GM19099 (cell line): Measurements from ENCODE around the gene ACAT1.

ENCODE experiments used
- POLR2A ChIP-seq: IDR thresholded peaks from 3 replicates; pipeline ENCODE4 v1.6.1; 2011; ENCODE audit warnings: low read depth; ENCODE audit not compliant: insufficient read length; ENCODE audit errors: extremely low read depth

The ACAT1 gene

GRCh38 chr11:108131993-108132392, 10.6 kb downstream of the ACAT1 start:
- no peak for TF ChIP-seq POLR2A

- no peak for TF ChIP-seq POLR2A
These were observed 14.6 kb downstream of the ACAT1 start for GRCh38 chr11:108135845-108136544.

- no peak for TF ChIP-seq POLR2A
These were observed 15.8 kb downstream of the ACAT1 start for GRCh38 chr11:108137212-108137611.

DNA sequence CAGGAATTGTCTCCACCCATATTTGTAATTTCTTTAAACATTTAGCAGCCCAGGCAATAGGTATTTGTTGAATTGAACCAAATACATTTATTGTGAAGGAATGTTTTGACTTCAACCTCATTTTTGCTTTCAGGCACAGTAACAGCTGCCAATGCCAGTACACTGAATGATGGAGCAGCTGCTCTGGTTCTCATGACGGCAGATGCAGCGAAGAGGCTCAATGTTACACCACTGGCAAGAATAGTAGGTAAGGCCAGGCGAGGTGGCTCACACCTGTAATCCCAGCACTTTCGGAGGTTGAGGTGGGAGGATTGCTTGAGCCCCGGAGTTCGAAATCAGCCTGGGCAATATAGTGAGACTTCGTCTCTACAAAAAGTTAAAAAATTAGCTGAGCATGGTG, 20.9 kb downstream of the ACAT1 start:
- TF ChIP-seq POLR2A, result no peak

DNA sequence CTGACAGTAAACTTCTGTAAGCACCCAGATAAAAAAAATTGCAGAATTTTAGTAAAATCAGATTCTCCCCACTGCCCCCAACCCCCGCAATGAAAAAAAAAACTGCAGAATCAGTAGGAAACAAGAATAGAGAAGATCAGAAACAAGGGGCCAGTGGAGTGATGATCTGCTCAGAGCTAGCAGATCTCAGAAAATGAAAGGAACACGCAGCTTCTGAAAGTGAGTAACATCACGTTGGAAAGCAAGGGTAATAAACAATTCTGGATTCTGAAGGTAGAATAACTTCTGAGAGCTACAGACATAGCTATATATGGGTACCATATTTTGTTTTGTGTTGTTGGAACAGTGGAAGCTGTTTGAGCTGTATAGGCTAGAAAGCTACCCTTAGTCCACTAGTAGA, 23.2 kb downstream of the ACAT1 start:
- TF ChIP-seq POLR2A, result no peak

DNA sequence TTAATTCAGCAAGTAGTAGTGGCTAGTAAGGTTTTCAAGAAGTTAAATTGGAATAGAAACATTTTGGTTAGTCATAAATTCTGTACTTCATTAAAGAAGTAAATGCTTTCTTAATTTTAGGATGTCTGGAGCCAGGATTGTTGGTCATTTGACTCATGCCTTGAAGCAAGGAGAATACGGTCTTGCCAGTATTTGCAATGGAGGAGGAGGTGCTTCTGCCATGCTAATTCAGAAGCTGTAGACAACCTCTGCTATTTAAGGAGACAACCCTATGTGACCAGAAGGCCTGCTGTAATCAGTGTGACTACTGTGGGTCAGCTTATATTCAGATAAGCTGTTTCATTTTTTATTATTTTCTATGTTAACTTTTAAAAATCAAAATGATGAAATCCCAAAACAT, 25.8 kb downstream of the ACAT1 start:
- no peak for TF ChIP-seq POLR2A

DNA sequence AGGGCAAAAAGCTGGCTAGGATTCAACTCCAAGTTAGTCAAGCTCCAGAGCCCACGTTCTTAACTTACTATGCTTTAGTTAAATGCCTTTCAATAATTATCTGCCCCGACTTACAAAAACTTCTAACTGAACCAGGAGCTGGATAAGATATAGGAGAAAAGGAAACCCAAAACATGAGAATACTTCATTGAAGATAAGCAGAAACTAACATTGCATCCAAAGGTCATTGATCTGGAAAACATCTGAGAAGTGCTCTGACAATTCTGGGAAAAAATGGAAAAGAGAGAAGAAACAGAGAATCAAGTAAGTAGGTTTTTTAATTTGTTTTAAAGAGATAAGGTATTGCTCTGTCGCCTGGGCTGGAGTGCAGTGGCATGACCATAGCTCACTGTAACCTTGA, 27.2 kb downstream of the ACAT1 start:
- TF ChIP-seq POLR2A, result no peak

GRCh38 chr11:108154591-108154990, 33.2 kb downstream of the ACAT1 start:
- TF ChIP-seq POLR2A, result no peak

DNA sequence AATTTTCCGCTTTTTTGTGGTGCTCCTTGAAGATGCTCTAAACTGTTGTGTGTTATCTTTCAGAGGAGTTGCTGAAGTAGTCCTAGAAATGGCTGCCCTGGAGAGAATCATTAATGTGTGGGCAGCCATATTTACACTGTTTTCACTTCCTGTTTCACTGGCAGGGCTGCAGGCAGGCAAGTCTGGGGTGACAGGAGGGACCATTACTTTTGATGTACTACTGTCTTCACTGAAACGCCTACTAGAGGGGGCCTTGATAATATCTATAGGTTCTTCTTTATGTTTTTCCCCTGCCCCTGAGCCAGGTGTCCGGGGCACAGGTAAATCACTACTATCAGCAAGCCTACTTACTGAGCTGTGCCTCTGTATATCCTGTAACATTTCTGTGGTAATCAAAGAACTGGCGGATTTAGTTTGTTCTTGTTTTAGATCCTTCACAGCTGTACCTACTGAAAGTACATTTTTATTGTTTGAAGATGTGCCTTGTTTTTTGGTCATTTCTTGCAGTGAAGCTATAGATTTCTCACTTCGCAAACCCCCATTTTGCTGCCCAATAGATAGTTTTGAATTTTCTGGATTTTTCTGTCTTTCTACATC, 39.7 kb downstream of the ACAT1 start:
- TF ChIP-seq POLR2A, result no peak

DNA sequence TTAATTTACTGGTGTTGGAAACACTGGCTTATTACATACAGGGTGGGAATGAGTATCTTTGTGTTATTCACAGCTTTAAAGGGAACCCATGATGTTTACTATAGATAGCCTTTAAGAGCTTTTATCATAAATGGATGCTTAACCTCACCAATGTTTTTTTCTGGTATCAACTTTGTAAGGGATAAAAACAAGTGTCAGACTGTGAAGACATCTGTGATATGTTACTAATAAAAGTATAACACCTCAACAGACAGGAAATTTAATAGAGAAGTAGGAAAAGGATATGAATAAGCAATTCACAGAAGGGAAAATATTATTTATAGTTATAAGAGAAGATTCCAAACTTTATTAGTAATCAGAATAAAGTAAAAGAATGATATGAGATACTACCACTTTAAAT, 46.3 kb downstream of the ACAT1 start:
- TF ChIP-seq POLR2A, result no peak

- no peak for TF ChIP-seq POLR2A
These were observed 48.8 kb downstream of the ACAT1 start for GRCh38 chr11:108170184-108170583.

DNA sequence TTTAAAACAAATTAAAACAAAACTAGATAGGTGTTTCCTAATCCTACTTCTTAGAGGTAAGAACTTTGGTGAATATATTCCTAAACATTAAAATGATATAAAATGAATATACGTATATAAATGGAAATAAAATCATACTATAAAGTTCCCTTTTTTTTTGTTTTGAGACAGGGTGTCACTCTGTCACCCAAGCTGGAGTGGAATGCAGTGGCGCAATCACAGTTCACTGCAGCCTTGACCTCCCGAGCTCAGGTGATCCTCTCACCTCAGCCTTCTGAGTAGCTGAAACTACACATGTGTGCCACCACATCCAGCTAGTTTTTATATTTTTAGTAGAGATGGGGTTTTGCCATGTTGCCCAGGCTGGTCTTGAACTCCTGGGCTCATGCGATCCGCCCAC, 56.2 kb downstream of the ACAT1 start:
- TF ChIP-seq POLR2A, result no peak

DNA sequence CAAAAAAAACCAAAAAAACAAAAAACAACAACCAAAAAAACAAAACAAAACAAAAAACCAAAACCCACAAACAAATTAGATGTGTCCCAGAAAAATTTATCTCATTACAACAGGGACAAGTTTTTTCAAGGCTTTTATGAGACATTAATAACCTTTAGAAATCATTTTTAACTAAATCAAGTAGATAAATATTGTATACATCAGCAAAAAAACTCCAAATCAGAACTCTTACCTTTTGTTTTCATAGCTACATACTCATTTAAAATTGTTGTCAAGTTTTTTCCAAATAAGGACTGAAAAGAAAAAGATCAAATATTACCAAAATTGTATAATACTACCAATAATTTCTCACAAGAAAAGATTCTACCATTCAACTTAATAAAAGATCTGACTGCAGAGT, 72.4 kb downstream of the ACAT1 start:
- no peak for TF ChIP-seq POLR2A

- TF ChIP-seq POLR2A, result no peak
These were observed 75.5 kb downstream of the ACAT1 start for GRCh38 chr11:108196901-108197300.
